G401 (cell line): ENCODE results near the gene CDH1. TPM values are rescaled to one million over a fixed set of nuclear protein-coding genes. Genes with fewer than 3 reads are reported as not detected.
"Not testable (repeated sequence)": the region's sequence is repeated elsewhere in the genome, so short reads cannot be mapped to it uniquely, and the experiment has no call there.

Source experiments
- DNase-seq: peaks from one replicate; pipeline ENCODE4 v3.0.0-alpha.2; 2015; ENCODE audit warnings: low spot score
- in situ Hi-C: cut with HindIII; loops from 2 replicates; pipeline ENCODE4 v1.10.0; 2016; ENCODE audit warnings: low sequenced_read_pairs, mixed read lengths
- total RNA-seq: library from RNA; depleted of rRNA; stranded (reverse); fragments of >200 nt; shearing (Covaris generic); gene quantifications from 2 replicates; pipeline ENCODE4 v1.2.3, GENCODE V29; 2014

The CDH1 gene
- total RNA-seq, 1 experiment from 2014 or later, result 2.4 TPM

DNA sequence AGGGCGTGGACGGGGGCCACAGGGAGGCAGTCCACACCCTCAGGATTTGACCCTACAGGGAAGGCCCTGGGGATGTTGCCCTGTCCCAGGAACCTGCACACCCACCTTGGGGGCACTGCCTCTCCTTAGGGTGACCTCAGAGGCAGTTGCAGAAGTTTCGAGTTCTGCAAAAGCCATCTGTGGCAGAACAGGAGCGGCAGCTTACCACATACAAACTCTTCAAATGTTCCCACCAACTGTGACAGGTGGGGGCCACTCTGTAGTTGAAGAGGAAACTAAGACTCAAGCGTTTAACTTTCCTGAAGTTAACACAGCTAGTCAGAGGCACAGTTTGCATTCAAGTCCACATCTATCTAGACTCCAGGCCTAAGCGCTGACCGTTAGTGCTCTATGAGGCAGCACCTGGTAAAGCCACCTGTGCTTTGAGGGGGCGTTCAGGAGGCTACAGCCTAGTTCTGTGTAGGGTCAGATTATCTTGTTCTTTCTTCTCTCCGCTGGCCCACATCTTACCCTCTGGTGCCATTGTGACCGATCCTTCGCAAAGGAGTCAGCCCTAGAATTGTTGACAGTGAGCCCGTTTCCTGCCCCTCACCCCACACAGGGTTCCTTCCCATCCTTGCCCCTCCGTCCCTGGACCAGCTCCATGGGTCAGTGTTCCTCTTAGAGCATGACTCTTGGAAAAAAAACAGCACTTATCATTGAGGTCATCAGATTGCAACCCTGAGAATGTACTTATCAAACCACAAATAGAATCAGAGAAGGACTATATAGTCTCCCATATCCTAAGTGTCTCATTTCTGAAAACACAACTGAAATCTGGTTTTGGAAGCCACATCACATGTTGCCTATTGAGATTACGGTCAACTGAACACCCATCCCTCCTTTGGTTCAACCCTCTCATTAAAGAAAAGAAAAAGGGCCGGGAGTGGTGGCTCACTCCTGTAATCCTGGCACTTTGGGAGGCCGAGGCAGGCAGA, 45.4 kb downstream of the CDH1 start:
- in situ Hi-C loops, result no loop called here
- no peak for DNase-seq

DNA sequence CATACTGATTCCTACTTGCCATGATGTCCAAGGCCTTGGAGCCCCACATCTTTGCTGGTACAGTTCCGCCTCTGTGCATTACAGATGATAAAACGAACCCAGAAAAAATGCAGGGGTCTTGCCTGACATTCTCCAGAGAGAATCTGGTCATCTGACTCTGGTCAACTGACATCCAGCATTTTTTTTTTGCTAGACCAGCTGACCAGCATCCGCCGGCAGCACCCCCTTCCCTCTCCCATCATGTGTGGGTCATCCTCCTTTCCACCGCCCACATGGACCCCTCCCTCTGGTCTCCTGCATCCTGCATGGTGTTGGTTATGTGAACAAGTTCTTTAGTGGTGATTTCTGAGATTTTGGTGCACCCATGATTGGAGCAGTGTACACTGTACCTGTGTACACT, 47.1 kb downstream of the CDH1 start:
- DNase-seq, result no peak
- in situ Hi-C loops, result no loop called here

DNA sequence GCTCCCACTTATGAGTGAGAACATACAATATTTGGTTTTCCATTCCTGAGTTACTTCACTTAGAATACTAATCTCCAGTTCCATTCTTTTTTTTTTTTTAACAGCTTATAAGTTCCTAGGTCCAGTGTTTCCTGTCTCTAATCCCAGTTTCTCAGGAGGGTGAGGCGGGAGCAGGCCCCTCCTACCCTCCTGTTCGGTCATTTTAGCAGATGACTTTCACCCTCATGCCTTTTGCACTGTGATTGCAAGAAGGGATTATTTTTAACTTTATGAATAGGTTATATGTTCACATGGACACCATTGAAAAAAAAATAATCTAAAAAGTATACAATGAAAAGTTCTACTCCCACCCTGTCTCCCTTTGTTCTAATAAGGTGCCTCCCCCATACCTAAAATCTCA, 47.6 kb downstream of the CDH1 start:
- in situ Hi-C loops, result no loop called here
- DNase-seq, result no peak

DNA sequence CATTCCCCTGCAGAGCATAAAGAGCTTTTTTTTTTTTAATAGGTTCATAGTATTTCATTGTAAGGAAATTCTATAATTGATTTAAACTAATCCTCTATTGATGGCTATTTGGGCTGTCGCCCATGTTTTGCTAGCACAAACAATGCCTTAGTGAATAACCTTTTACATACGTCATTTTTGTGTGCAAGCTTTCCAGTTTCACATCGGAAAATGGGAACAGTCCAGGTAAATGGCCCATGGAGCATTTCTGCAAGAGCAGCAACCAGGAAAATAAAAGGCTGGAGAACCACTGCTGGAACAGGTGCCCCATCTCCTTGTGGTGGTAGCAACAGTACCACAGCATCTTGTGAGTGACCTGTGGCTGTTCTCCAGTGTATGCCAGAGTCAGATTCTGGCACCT, 48.6 kb downstream of the CDH1 start:
- DNase-seq, result no peak
- in situ Hi-C loops, result no loop called here

DNA sequence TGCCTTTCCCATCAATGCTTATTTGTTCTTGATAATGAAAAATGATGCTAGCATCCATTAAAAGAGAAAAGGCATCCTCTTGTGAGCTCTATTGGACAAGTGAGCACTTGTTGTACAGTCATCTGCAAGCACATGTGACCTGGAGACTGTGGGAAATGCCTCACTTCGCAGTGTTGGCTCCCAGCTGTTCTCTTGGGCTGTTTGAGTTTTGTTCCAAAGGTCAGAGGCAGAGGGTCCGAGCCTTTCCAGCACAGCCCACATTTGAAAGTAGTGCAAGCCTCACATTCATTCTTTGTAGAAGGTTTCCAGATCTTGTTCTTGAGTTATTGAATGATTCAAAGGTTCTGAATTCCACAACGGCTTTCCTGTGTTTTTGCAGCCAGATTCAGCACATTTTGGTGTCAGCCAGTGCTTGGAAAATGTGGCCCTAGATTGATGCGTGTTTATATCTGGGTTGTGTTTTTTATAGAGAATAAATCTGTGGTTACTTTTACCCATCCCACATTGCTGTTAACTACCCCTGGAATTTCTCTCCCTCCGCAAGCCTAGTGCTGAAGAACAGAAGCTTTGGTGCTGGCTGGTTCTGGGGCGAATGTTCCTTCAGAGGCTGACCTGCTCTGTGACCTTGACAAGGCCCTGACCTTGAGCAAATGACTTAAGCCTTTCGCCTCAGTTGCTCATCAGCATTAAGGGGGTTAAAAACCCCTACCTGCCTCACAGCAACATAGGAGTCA, 49.8 kb downstream of the CDH1 start:
- peak; percentile 8 for DNase-seq
- in situ Hi-C loops, result no loop called here

DNA sequence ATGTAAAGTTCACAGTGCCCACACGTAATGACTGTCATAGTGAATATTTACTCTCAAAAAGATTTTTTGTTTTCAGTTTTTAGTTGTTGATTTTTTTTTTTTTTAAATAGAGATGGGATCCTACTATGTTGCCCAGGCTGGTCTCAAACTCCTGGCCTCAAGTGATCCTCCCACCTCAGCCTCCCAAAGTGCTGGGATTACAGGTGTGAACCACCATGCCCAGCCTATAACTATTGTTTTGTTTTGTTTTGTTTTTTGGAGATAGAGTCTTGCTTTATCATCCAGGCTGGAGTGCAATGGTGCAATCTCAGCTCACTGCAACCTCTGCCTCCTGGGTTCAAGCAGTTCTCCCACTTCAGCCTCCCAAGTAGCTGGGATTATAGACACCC, 50.3 kb downstream of the CDH1 start:
- in situ Hi-C loops, DNase-seq: not testable (repeated sequence)

DNA sequence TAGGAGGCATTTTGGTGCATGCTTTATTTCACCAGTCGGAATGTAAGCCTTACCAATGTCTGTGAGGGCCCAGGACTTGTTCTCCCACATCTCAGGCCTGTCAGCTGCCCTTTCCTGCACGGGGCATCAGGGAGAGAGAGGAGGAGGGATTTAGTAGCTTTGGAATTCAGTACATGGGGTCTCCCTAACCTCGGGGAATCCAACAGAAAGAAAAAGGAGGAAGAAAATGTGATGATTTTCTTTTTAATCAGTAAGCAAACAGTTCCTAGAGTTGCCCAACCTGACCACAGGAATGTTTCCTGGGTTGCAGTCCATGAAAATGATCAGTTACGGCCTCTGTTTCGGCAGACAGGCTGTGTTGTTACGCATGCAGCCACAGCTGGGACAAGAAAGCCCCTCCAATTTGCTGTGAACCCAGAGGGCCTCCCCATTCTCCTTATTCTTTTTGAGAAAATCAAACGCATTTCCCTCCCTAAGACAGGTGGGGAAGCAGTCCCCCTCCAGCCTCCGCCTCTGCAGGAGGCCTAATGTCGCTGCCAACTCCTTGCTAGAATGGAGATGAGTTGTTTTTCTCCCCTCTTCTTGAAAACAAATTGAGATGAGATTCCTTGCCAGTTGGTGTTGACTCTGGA, 53.2 kb downstream of the CDH1 start:
- in situ Hi-C loops, result no loop called here
- no peak for DNase-seq

DNA sequence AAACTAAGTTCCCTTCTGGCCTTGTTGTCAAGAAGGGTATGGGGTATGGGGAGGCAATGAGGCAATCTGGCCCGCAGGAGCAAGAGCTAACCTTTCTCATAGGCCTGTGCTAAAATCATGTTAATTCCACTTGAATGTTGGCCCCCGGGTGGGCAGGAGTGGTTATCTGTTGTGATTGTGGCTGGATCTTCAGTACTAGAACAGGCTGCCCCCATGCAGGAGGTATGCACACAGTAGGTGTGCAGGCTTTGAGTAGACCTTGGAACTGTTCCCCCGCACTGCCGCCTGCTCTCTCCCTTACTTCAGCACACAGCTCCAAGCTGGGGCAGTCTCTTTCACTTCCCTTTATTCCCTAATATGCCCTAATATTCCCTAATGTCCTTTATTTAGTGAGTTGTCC, 53.9 kb downstream of the CDH1 start:
- in situ Hi-C loops, result no loop called here
- DNase-seq, result no peak

DNA sequence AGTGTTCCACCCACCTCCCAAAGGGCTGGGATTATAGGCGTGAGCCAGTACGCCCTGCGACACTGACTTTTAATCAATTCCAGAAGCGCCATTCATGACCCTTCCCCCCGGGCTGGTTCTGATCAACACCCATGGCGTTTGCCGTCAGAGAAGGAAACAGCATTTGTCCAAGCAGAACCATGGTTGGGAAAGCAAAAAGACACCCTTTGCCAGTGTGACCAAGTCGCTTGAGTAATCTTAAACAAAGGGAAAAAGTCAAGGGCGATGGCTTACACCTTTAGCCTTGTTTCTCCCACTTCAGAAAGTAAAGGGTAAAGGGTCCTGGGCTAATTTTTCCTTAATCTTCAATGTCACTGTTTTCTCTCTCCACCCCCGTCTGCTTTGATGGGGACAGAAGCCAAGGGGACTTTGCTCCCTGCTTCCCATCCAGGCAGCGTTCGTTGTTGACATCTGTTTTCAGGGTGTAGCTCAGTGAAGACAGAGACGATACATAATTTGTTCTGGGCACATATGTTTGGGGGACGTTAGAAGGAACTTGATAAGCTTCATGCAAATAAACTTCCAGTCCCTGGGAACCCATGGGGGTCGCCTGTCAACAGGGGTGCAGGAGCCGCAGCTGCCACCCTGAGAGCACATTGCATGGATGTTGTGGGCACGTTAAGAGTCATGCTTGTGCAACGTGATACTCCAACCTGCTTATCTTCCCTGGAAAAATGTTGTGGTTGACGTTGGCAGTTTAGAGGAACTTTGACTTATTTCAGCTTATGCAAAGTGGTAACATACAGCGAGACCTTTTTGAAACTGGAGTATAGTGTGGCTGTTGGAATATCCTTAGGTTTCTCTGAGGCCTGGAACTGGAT, 55.6 kb downstream of the CDH1 start:
- no peak for DNase-seq
- in situ Hi-C loops, result no loop called here

DNA sequence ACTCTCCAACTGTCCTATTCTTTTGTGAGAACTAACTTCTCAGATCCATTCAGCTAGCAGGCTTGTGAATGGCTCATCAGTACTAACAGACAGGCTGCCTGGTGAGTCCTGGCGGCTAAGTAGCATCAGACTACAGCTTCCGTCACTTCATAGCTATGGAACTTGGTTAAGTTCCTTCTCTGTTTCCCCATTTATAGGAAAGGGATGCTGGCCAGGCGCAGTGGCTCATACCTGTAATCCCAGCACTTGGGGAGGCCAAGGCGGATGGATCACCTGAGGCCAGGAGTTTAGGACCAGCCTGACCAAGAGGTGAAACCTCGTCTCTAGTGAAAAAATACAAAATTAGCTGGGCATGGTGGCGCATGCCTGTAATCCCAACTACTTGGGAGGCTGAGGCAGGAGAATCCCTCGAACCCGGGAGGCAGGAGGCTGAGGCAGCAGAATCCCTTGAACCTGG, 56.3 kb downstream of the CDH1 start:
- in situ Hi-C loops, result no loop called here
- no peak for DNase-seq

DNA sequence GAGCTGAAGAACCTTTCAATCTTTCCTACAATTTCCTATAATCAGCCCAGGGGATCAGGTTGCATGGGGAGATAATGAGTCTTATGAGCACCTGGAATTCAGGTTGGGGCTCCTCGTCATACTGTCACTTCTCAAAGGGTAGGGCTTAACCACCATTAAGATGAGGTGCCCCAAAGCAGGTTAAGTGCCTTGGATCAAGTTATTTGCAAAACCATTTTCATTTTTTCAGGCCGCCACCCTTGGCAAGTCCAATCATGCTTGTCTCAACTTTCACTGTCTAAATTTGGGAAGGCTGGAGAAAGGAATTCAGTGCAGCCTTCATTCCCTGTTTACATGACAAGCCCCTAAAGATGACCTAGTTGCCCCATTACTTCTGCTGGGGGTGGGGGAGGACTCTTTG, 61.3 kb downstream of the CDH1 start:
- in situ Hi-C loops, result no loop called here
- DNase-seq, result no peak

DNA sequence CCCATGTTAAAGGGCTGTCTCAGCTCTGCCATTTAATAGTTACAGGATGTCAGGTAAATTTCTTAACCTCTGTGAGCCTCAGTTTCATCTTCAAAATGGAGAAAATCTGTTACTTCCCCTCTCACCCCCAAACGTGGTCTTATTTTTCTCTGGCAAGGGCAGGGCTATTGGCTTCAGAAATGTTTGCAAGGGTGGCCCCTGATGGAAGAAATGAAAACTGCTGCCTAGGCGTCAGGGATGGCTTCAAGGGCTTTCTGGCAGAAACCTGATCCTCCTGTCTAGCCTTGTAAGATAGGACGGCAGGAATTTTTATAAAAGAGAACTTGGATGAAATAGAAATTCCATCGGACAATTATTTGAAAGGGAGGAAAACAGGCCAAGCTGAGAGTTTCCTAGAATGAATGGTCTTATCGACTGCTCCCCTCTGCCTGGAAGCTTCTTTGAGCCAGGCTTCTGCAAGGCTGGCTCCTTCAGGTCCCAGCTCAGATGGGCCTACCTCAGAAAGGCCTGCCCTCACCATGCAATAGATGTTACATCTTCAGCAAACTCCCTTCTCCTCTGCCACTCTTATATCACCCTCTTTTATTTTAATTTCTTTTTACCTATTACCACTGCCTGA, 63.3 kb downstream of the CDH1 start:
- in situ Hi-C loops, result no loop called here
- DNase-seq, result peak; percentile 35

DNA sequence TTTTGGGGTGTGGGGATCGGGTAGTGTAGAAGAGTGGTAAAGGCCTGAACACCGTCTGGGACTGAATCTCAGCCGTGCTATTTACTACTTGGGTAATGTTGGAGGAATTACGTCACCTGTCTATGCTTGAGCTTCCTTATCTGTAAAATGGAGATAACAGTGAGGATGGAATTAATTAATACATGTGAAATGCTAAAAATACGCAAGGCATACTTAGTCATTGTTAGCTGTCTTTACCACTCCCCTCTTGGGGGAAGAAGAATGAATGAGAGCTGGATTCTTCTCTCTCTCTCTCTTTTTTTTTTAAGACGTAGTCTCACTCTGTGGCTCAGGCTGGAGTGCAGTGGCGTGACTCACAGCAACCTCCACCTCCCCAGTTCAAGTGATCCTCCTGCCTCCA, 65.1 kb downstream of the CDH1 start:
- in situ Hi-C loops, result no loop called here
- no peak for DNase-seq

DNA sequence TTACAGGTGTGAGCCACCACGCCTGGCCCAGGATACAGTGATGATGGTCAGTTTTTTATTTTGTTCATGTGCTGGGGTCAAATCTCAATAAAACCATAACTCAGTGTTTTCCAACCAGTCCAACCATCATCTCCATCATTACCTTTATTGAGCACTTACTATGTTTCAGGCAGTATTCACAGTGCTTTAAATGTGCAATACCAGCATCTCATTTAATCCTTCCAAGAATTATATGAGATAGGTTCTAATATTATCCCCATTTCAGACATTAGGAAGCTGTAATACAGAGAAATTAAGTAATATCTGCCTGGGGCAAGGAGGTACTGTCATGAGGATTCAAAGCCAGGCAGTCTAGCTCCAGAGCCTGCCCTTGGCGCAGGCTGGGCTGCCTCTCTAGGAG, 69.3 kb downstream of the CDH1 start:
- DNase-seq, result no peak
- in situ Hi-C loops, result no loop called here

DNA sequence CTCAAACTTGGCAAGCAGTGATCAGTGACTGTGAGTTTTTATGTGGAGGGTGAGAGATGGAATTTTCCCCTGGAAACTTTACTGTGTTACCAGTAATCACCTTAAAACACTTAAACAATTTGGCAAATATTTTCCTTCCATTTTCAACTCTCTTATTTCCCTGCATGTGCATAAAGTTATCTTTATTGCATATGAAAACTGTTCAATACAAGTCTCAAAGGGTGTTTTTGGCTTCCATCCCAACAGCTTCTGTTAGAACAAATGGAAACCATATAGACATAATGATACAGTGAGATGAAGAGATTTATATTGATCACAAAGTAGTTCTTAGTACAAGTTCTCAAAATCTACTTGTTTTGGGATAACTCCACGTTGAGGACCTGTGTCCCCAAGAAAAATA, 69.9 kb downstream of the CDH1 start:
- DNase-seq, result no peak
- in situ Hi-C loops, result no loop called here

DNA sequence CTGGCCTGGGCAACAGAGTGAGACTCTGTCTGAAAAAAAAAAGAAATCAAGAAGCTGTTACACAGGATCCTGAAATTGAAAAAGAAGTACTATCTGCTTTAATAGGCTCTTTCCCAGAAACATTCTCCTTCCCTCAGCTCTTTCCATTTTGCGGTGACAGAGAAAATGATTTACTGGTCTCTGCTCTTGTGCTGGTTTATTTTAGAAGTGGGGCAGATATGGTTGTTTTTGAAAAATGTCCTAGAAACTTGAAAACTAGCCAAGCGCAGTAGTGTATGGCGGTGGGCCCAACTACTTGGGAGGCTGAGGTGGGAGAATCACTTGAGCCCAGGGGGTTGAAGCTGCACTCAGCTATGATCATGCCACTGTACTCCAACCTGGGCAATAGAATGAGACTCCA, 77.4 kb downstream of the CDH1 start:
- DNase-seq, result no peak
- in situ Hi-C loops, result no loop called here

DNA sequence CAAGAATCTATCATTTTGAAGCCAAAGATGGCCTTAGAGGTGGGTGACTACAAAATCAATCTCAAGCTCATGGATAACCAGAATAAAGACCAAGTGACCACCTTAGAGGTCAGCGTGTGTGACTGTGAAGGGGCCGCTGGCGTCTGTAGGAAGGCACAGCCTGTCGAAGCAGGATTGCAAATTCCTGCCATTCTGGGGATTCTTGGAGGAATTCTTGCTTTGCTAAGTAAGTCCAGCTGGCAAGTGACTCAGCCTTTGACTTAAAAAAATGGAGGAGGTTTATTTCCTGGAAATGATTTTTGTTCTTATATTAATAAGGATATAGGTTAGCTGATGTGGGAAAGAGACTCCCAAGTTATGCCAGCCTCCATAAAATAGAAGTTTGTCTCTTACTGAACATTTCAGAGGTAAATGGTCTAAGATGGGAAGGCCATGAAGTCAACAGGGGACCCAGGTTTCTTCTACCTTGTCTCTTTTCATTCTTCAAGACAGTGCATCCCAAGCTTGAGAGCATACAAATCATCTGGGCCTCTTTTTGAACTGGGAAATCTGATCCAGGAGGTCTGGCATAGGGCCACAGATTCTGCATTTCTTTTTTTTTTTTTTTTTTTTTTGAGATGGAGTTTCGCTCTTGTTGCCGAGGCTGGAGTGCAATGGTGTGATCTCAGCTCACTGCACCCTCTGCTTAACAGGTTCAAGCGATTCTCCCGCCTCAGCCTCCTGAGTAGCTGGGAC, 86.5 kb downstream of the CDH1 start:
- in situ Hi-C loops, result no loop called here
- no peak for DNase-seq

DNA sequence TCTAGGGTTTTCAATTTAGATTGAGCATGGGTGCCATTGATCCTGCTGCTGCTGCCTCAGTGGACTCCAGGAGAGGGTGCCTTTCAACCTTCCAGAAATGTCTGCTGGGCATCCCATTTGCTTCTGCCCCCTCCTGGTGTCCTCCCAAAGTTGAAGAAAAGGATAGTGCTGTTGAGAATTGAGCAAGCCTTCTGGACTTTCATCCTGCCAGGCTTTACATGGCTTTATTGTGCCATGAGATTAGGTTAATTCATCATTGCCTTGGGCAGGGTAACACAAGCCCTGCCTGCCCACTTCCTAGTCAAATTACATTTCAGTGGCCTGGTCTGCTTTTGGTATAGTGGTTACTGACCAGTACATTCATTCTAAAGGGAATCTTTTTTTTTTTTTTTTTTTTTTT, 88.3 kb downstream of the CDH1 start:
- in situ Hi-C loops, result no loop called here

More for the DNA sequence above, 88.3 kb downstream of the CDH1 start:
- no peak for DNase-seq
